Activated CD4-positive, CD25-positive, alpha-beta regulatory T cell treated with anti-CD3 and anti-CD28 coated beads, Interleukin-2, amount 50 U/mL, for 16 hours (primary cell): Measurements from ENCODE around the gene SYT1.
"Not testable (repeated sequence)": the region's sequence is repeated elsewhere in the genome, so short reads cannot be mapped to it uniquely, and the experiment has no call there.

Experiments used
- DNase-seq: peaks from one replicate; pipeline ENCODE4 v3.0.0-alpha.2; 2020; ENCODE audit warnings: low read depth, low spot score

Gene SYT1

DNA sequence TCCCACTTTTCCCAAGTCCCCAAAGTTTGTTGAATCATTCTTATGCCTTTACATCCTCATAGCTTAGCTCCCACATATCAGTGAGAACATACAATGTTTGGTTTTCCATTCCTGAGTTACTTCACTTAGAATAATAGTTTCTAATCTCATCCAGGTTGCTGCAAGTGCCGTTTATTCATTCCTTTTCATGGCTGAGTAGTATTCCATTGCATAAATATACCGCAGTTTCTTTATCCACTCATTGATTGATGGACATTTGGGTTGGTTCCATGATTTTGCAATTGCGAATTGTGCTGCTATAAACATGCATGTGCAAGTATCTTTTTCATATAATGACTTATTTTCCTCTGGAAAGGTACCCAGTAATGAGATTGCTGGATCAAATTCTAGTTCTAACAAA, 345.8 kb downstream of the SYT1 start:
- not testable (repeated sequence) for DNase-seq

DNA sequence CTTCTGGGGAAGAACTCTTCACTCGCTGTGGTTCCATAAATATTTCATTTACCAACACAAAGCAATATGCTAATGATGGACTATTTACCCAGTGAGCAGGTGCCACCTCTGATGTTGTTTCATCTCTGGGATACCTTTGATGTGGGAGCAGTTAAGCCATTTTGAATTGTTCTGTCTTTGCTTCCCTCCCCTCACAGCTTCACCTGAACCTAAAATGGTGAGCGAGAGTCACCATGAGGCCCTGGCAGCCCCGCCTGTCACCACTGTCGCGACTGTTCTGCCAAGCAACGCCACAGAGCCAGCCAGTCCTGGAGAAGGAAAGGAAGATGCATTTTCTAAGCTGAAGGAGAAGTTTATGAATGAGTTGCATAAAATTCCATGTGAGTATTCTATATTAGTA, 352.7 kb downstream of the SYT1 start:
- DNase-seq = no peak

DNA sequence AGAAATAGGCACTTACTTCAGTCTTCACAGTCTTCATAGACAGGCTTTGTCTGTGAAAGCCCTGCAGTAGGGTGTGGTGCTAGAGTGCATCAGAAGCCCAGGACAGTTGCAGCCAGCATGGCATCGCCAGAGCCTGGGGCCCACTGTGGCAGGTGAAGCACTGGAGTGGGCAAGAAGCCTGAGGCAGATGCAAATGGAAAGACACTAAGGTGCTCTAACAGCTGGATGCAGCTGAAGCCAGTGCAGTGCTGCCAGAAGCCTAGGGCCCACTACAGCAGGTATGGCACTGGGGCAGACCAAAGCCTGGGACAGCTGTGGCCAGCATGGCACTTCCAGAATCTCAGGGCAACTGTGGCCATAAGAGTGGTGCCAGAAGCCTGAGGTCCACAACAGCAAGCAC, 358.6 kb downstream of the SYT1 start:
- DNase-seq = no peak

DNA sequence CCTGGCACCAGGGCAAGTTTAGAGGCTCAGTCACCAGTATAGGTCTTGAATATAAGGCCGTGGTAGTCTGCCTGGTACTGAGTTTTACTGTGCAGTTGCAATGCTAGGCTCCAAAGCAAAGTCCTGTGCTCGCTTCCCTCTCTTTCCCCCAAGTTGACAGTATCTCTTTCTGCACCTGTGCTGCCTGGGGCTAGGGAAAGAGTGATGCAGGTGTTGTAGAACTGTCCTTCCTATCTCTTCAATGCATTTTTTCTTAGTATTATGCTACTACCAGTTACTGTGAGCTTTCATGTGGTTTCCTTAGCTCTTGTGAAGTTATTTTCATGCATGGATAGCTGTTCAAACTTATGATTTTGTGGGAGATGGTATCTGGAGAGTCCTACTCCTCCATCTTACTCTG, 359.2 kb downstream of the SYT1 start:
- DNase-seq = no peak

DNA sequence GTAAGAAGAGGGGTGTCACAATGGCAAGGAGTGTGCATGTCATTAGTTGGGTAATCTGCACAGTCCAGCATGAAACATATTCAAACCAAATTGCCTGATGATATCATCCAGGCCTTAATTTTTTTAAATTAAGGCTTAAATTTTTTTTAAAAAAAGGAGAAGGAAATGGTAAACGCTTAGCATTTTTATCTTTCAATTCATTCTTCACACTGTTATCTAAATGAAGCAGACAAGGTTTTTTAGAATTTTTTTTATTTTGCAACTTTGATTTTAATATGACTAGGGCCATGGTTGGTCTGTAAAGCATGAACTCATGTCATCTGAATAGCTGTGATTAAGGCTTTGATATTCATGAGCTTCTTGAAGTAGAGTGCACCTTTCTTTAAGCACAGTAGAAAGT, 362.5 kb downstream of the SYT1 start:
- no peak for DNase-seq

DNA sequence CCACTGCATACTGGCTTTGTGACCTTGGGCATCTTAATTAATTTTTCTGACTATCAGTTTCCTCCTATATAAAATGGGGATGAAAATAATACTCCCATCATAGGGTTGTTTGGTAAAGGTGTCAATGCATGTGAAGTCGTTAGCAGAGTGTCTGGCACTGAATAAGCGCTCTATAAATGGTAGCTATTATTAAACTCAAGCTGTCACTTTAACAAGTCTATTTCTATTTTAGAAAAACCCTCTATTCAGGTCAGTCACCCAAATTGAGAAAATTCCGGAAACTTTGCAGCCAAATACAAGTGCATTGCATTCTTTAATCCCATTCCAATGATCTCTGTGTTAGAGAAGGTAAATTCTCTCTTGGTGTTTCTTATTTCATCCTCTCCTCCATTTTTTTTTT, 363.1 kb downstream of the SYT1 start:
- no peak for DNase-seq

DNA sequence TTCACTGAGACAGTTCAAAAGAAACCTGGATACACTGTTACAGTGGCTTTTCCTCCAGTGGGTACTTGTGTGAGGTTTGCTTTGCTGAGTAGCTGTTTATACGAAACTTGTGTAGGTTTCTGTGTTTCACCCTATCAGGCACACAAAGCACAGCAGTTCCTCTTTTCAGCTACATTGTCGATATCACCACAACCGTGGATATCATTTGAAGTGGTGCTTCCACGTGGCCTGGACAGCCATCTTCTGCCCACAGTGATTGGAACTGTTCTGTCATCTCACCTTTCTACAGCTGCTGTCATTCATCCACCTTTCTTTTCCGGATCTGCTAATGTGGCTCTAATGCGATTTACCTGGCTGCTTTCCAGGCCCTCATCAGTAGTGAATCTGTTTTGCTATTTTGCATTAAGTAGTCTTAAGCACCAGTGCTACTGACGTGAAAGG, 368.8 kb downstream of the SYT1 start:
- DNase-seq = no peak

DNA sequence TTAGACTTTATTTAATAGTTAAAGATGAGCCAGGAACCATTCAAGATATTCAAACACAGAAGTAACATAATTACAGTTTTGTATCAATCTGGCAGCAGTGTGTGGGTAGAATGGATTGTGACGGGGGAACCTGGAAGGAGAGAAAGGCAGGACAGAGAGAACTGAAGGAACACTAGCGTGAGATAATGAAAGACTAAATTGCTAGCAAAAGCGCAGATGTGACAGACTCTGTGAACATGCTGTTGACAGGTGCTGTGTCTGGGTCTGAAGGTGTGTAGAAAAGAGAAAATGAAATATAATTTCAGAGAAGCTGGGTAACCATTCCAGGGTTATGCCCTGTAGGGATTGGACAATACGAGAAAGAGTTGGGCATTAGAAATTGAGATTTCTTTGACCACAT, 372.3 kb downstream of the SYT1 start:
- no peak for DNase-seq

DNA sequence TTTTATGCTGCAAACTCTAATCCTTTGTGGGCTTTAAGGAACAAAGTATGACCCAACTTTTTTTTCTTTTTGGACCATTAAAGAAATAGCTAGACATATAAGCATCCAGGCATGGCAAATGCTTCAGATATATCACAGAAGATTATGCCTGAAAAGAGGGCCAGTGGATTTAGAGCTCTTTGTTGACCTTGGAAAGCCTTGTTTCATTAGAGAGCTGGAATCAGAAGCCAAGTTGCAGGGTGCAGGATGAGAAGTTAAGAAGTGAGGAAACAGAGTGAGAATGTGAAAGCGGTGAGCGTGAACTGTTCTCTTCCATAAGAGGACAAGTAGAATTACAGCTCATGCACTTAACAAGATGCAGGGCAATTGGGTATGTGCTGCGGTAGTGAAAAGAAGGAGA, 373.7 kb downstream of the SYT1 start:
- DNase-seq = no peak

DNA sequence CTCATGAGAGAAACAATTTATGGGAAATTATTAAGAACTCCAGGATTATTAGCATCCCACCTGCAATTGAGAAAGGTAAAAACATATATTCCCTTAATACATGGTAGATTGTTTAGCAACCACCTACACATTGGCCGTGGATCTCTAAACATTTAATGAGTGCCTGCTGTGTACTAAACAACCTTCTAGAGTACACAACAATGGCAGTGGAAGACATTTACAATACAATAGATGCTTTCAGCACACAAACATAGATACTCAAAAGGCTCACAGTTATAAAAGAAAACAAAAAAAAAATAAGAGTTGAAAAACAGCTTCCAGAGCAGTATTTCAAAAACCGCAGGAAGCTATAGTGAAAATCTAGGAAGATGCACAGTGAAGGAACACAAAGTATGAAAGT, 382.9 kb downstream of the SYT1 start:
- no peak for DNase-seq

DNA sequence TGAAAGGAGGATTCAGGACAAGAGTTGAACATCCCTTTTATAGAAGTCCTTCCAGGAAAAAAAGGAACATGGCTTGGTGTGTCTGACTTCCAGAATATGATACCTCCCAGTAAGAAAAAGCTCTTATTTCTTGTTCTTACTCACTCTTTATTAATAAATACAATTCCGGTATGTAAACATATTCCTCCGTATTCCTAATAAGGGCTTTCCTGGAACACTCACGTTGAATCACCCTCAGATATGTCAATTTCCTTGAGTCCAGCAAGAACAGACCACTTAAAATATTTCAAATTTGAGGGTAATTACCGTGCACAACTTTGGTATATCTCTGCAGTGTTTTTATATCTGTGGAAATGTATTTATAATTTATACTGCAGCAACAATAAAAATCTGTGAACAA, 385.6 kb downstream of the SYT1 start:
- no peak for DNase-seq

DNA sequence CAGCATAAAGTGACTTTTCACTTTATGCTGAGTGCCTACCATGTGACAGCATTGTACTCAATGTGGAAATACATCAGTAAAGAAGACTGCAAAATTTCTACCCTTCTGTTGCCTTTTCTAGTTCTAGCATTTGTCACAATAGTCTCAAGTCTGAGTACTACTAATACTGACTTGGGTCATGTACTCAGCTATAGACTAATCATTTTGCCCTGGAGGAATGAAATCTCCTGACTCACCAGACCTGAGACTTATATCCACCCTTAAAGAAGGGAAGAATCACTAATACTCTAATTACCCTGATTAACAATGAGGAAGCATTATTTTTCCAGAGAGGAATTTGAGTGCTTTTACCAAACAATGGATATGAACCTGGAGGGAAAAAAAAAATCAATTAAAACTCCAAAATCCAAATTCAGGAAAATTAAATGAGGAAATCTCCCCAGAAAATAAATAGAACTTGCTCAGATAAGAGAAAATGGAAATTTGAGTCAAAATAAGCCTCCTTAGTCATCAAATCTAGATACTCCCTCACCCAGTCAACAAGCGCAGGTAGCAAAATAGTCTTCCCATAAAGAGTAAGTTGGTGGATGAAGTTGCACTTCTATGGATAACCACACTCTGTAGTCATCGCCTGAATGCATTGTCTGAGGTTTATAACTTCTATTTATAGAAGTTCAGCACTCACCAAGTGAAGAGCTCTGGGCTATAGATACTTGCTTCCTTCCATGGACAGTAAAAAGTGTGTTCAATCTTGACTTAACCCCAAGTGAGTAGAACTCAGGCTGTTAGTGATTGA, 386.6 kb downstream of the SYT1 start:
- no peak for DNase-seq

DNA sequence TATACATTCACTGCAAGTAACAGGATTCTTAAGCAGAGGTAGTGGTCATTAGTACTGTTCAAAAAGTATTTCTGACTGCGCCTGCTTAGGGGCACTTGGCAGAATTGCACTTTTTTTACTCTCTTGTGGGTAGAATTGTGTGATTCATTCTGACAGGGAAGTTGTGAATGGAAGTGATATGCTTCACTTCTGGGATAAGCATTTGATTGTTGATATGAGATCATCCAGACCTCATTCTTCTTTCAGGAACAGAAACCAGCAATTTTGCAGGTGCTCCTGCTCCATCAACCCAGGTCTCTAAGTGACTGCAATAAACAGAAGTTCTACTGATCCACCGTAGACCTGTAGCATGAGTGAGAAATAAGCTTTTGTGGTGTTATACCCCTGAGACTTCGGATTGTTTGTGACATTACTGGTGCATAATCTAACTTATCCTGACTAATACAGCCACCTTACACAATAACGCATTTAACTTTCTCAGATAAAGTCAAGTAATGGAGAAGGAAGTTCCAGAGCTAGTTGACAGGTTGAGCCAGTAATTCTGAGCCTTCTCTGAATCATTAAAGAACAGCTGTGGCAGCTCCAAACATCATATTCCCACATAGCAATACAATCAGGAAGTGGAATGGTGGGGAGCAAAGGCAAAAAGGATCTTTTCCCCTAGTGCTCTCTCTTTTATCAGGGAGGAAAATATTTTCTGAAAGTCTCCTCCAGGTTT, 387.9 kb downstream of the SYT1 start:
- no peak for DNase-seq

DNA sequence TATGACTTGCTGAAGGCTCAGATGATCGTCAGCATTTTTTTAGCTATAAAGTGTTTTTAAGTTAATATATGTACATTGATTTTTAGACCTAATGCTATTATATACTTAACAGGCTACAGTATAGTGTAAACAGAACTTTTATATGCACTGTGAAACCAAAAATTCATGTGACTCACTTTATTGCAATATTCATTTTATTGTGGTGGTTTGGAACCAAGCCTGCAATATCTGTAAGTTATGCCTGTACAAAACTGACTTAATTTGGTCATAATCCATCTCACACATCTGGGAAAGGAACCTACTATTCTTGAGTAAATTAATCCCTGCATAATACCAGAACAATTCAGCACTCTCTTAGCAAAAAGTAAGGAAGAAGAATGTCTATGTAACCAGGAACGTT, 390.7 kb downstream of the SYT1 start:
- DNase-seq = no peak

DNA sequence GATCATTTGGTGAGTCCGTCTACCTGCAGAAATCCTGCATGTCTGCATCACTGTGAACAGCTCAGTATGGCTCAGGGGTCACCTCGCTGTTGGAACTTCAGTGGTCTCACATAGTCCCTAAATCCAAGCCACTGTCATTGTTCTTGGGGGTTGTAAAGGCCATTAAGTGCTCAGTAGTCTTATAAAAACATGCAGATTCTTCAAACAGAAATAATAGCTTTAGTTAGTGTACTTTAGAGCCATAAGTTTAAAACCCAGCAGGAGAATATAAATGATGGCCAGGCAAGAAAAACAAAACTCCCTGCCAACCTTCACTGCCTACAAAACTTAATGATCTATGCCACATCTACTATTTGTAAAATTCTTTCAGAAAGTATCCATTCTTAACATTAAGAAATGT, 396.3 kb downstream of the SYT1 start:
- DNase-seq = no peak

DNA sequence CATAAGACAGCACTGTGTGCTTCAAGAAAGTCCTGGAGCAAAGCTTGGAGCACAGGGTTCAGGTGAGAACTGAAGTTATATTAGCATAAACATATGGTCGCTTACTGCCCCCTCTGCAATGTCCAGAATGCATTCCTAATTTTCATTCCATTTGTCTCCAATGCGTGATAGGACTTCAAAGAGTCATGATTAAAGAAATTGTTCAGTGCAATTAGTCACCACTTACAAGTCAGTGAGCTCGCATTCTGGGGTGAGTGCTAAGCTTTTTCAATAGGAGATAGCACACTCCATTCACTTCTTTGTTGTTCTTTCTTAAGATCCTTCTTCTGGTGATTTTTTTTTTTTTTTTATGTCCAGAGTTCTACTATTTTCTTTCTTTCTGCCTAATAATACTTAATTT, 398.4 kb downstream of the SYT1 start:
- no peak for DNase-seq

DNA sequence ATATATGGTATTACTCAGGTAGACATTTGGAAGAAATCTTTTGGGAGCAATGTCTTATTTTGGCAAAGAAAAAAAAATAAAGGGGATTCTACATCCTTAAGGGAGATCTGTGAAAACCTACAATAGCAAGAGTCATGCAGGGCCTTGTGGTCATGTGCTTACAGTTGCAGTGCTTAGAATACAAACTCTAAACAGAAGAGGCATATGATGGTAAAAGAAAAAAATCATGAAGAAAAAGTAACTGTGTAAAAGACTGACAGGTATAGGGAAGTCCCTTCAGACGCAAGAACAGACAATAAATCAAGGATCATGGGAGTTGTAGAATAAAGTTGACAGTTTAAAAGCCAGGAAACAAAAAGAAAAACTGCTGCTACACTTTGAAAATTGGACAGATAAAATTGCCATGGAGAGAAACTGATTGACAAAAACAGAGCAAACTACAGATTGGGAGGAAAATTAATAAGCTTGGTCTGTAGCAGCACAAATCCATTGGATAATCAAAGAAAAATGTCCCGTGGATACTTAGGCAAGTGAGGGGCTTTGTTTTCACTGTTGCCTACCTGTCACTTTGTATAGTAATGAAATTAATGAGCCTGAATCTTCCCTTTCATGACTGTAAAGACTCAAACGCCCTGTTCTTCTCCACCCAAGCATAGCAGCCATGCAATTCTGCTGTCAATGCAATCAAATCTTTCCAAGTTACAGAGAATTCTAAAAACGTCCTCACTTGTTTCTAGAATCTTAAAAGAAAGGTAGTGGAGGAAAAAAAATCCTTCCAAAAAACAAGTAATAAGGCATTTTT, 402.0 kb downstream of the SYT1 start:
- DNase-seq = no peak

DNA sequence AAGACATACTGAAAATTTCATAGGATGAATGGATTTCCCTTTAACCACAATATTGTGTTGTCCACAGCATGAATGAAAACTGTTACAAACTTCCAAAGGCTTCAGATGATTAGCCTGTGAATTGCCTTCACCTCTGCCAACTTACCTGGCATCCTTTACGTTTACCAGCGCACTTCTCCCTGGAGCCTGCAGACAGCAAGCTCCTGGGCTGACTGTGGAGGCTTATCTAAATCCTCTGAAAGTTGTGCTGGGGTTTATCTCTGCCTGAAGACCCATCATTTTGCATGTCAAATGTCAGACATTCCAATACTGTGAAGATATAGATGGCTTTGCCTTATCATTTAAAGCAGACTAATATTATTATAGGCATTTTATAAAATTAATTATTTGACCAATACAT, 403.0 kb downstream of the SYT1 start:
- no peak for DNase-seq

DNA sequence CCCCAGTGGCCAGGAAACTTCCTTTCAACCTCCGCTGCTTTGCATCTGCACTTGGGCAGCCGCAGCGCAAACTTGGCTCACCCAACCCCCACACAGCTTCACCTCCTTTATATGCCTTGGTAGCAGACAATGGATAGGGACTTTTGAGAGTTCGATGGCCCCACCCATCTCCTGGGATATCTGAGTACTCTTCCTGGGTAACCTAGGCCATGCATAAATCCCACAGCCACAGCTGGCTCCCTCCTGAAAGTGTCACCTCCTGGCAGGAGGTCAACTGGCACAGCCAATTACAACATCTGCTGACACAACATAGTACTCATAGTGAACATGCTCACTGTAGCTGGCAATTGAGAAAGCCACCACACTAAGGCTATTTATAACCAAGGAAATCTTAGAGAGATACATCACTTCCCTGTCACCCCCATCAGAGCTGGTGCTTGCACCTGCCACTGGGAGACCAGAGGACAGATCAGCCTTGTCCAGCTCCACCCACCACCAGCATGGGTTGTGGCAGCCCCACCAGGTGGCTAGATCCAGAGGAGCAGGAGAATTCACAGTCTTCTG, 410.0 kb downstream of the SYT1 start:
- no peak for DNase-seq

DNA sequence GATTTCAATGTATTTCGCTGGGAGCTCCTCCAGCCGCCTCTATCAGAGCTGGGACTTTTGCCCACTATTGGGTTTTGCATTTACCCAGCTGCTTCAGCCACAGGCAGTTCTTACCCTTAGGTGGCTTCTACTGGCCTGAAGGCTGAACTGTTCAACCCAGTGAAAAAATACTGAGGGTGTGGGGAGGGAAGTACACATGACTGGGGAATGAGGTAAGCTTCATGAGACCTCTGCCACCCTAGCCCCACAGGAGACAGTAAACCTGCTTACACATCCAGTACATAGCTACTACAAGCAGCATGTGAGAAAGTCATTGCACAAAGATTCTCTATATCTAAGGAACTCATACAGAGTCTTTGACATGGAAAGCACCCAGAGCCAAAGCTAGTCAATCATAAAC, 411.1 kb downstream of the SYT1 start:
- DNase-seq = no peak

DNA sequence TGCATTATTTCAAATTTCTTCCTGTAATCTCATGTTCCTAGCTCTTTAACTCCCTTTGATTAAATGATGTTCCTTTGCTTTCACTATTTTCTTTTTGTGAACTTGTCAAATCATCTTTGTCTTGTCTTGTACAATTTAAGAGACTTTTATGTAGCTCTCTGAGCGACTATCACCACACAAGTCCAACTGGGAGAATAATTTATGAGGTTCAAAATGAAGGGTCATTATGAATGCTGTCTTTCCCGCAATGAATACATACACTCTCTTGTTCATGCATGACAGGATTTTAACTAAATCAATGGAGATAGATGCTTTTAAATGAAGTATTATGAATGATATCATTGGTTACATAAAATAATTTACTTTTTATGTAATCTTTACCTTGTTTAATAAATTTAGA, 418.8 kb downstream of the SYT1 start:
- no peak for DNase-seq

DNA sequence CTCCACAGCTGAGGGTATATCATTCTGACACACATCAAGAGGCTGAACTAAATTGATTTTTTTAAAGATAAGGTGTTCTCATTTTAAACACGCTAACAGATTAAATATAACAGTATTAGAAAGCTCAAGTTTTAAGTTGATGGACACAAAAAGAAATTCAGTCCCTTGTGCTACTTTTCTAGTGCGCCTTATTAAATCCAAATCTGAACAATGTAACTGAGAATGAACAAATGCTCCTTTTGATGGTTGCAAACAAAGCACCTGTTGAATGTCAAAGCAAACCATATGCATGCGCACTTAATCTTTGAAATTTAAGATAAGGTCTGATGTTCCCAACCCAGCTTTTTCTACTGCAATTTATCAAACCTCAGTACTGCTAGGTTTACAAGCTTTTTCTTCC, 424.3 kb downstream of the SYT1 start:
- DNase-seq = no peak
